ENCODE measurements around the gene DAZAP1.

Gene DAZAP1

DNA sequence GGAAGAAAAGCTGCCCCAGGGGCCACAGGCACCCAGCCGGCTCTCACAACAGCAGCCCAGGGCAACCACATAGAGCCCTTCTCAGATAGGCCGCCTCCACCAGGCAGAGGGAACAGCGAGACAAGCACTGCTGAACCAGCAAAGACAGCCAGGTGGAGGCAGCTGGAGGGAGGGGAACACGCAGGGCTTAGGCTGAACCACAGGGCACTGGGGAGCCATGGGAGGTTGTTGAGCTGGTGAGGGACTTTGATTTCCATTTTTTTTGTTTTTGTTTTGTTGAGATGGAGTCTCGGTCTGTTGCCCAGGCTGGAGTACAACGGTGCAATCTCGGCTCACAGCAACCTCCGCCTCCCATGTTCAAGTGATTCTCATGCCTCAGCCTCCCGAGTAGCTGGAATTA, 9.5 kb upstream of the DAZAP1 start:
- TF ChIP-seq, protein P1, sequence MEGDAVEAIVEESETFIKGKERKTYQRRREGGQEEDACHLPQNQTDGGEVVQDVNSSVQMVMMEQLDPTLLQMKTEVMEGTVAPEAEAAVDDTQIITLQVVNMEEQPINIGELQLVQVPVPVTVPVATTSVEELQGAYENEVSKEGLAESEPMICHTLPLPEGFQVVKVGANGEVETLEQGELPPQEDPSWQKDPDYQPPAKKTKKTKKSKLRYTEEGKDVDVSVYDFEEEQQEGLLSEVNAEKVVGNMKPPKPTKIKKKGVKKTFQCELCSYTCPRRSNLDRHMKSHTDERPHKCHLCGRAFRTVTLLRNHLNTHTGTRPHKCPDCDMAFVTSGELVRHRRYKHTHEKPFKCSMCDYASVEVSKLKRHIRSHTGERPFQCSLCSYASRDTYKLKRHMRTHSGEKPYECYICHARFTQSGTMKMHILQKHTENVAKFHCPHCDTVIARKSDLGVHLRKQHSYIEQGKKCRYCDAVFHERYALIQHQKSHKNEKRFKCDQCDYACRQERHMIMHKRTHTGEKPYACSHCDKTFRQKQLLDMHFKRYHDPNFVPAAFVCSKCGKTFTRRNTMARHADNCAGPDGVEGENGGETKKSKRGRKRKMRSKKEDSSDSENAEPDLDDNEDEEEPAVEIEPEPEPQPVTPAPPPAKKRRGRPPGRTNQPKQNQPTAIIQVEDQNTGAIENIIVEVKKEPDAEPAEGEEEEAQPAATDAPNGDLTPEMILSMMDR (IDR thresholded peaks at IDR 0.05; ENCODE audit: low read depth, low read length, missing control alignments) = no peak
- in situ Hi-C loops (cut with HindIII; ENCODE audit: low sequenced_read_pairs) = no loop called here
- H3K4me3 ChIP-seq (ENCODE audit: low read depth, low read length) = no peak overlapping the region
- DNase-seq (ENCODE audit: low read depth) = no peak

DNA sequence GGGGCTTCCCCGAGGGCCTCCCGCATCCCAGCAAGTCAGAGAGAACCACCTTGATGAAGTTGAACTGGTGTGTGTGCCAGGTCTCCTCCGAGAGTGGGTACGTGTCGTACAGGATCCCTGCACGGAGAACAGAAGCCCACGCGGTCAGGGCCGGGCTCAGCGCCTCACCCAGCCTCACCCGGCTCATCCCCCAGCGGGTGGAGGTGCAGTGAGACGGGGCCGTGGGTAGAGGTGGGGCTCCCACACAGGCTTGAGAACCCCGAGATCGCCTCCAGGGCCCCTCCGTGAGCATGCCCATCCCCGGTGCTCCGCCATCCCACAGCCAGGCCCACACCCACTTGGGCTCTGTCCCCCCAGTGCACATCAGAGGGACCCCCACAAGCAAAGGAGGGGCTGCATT, 8.3 kb upstream of the DAZAP1 start:
- TF ChIP-seq, protein P1 (IDR thresholded peaks at IDR 0.05; ENCODE audit: low read depth, low read length, missing control alignments) = no peak
- no peak overlapping the region for H3K4me3 ChIP-seq (ENCODE audit: low read depth, low read length)
- in situ Hi-C loops (cut with HindIII; ENCODE audit: low sequenced_read_pairs) = no loop called here
- no peak for DNase-seq (ENCODE audit: low read depth)

DNA sequence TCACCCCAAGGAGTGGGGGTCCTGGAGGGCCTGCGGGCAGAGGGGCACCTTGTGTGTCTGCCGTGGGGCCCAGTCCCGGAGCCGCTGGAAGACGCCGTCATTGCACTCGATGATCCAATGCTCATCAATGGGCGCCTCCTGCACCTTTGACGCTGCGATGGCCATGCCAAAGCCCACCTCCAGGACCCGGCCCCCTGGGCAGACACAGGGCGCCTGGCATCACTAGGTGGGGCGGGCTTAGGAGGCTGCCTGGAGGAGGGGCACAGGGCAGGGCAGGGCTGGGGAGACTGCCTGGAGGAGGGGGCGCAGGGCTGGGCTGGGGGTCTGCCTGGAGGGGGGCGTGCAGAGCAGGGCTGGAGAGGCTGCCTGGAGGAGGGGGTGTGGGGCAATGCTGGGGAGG, 7.6 kb upstream of the DAZAP1 start:
- DNase-seq (ENCODE audit: low read depth) = no peak
- in situ Hi-C loops (cut with HindIII; ENCODE audit: low sequenced_read_pairs) = no loop called here
- TF ChIP-seq, protein P1 (IDR thresholded peaks at IDR 0.05; ENCODE audit: low read depth, low read length, missing control alignments) = no peak
- H3K4me3 ChIP-seq (ENCODE audit: low read depth, low read length) = no peak overlapping the region

DNA sequence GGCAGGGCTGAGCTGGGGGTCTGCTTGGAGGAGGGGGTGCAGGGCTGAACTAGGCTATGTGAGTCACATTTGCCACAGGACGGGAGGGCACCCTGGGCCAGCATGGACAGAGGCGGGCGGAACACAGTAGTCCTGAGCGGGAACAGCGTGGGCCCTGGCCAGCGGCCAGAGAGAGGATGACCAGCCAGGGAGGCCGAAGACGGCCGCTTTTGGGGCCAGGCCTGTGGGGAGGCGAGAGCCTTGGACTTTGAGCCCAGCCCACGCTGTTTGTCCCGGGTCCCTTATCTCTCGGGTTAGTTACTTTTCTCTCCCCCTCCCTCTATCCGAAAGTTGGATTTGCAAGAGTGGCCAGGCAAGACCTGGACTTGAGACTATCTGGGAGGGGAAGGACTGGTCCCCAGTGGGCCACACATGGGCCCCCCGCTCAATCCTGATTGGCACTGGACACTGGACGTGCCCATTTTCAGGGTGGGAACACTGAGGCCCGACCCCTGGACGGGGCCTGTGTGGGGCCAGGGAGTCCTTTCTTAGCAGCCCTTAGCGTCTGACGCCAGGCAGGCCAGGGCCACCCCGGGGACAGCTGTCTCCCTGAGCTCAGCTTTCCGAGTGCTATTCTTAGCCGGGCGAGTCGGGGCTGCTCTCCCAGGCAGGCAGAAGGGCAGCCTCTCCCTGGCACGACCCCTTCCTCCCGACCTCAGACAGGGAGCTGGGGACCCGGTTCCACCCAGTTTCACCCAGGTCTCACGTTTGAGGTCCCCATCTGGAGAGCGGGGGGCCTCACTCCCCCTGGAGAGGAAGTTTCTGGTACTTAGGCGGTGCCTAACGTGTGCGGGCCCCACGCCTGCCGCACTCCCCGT, 6.9 kb upstream of the DAZAP1 start:
- in situ Hi-C loops (cut with HindIII; ENCODE audit: low sequenced_read_pairs) = no loop called here
- no peak for DNase-seq (ENCODE audit: low read depth)
- TF ChIP-seq, protein P1 (IDR thresholded peaks at IDR 0.05; ENCODE audit: low read depth, low read length, missing control alignments) = no peak
- H3K4me3 ChIP-seq (ENCODE audit: low read depth, low read length) = peak overlapping the region; percentile 57

DNA sequence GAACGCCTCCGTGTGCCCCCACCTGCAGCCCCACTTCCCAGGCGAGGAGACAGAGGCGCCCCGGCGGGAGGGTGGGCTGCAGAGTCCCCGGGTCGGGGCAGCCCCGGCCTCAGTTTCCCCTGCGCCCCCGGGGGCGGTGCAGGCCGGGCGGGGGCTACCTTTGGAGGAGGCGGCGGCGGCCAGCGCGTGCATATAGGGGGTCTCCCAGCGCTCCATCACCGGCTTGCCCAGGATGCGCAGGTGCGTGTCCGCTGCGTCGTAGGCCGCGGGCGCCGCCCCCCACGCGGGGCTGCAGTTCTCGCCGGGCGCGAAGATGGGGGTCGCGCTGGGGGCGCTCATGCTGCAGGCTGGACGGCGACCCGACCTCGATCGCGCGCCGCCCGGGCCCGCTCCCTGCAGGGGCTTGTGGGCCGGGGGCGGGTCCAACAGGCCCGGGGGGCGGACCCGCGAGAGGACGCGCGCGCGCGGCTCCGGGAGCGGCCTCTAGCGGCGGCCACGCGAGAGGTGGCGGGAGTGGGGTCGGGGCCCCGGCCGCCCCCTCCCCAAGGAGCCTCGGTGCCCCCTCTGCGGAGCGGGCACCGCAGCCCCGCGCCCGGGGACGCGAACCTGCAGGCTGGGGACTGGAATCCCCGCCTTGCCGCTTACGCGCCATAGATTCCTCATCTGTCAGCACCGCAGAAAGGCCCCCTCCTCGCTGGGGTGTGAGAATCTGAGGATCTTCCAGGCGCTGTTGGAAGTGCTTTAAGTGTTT, 6.1 kb upstream of the DAZAP1 start, which contains the start of gene GAMT:
GAMT (minus strand) TSS at position 405 of the 751 bp plus-strand sequence; CDS start at position 339, 66 bp downstream.
- TF ChIP-seq, protein P1 (IDR thresholded peaks at IDR 0.05; ENCODE audit: low read depth, low read length, missing control alignments) = peak; percentile 16
- no peak for DNase-seq (ENCODE audit: low read depth)
- peak within 1 kb of the TSS; percentile 57 for H3K4me3 ChIP-seq (ENCODE audit: low read depth, low read length)
- in situ Hi-C loops (cut with HindIII; ENCODE audit: low sequenced_read_pairs) = no loop called here

DNA sequence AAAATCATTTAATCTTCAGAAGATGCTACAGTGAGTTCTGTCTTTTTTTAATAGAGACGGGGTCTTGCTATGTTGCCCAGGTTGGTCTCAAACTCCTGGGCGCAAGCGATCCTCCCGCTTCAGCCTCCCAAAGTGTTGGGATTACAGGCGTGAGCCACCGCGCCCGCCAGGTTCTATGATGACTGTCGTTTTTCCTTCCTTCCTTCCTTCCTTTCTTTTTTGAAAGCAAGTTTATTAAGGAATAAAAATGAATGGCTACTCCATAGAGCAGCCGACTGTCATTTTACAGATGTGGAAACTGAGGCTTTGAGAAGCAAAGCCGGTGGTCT, 5.5 kb upstream of the DAZAP1 start:
- TF ChIP-seq, protein P1 (IDR thresholded peaks at IDR 0.05; ENCODE audit: low read depth, low read length, missing control alignments) = no peak
- DNase-seq (ENCODE audit: low read depth) = no peak
- peak overlapping the region; percentile 57 for H3K4me3 ChIP-seq (ENCODE audit: low read depth, low read length)
- in situ Hi-C loops (cut with HindIII; ENCODE audit: low sequenced_read_pairs) = no loop called here
